B cell (primary cell): Measurements from ENCODE around the gene NDUFAB1. TPM values are rescaled to one million over a fixed set of nuclear protein-coding genes. Genes with fewer than 3 reads are reported as not detected.

ENCODE experiments used
- ATAC-seq: fragments of 200-7000 bp; cut with Tn5 transposase; one replicate; pipeline ENCODE4 v1.10.0; 2021; ENCODE audit warnings: low read depth, mild to moderate bottlenecking, moderate number of reproducible peaks, moderate library complexity
- CTCF ChIA-PET: fragments of 350-600 bp; sonication (Branson Sonifier 250); formaldehyde crosslinking; loops from one replicate; lab custom pipeline; 2021; ENCODE audit warnings: antibody characterized with exemption, inconsistent platforms; lab: Charles Lee
- POLR2A ChIA-PET: fragments of 350-600 bp; sonication (Branson Sonifier 250); formaldehyde crosslinking; loops from one replicate; lab custom pipeline; 2021; ENCODE audit warnings: antibody characterized with exemption; lab: Charles Lee
- DNase-seq: peaks from one replicate; pipeline ENCODE4 v3.0.0; 2013
- H2AFZ ChIP-seq: 2 replicates; pipeline ENCODE4 v1.6.1; 2012; ENCODE audit warnings: mild to moderate bottlenecking, low read depth, low read length; ENCODE audit not compliant: insufficient read depth, poor library complexity, severe bottlenecking
- H3K27ac ChIP-seq, 2 donors: 1 replicate in 1 of 2; 2 replicates in 1 of 2; pipeline ENCODE4 v1.5.1; 2012 to 2013; ENCODE audit warnings: low read length in 2 of 2, mild to moderate bottlenecking in 2 of 2, moderate library complexity in 1 of 2
- H3K27me3 ChIP-seq, 4 experiments: fragments of 200-600 bp in 1 of 4; sonication (generic) in 1 of 4; replicated peaks in 1 of 4; 1 replicate in 2 of 4; 2 replicates in 2 of 4; pipeline versions ENCODE4 v1.6.1 to v1.7.0; 2013 to 2016; ENCODE audit warnings: low read length in 3 of 4, mild to moderate bottlenecking in 2 of 4, mixed read lengths in 1 of 4, moderate library complexity in 1 of 4; ENCODE audit not compliant: insufficient read depth in 4 of 4, control insufficient read depth in 3 of 4; ENCODE audit errors: control extremely low read depth in 1 of 4
- H3K36me3 ChIP-seq, 2 experiments: replicated peaks in 1 of 2; 1 replicate in 1 of 2; 2 replicates in 1 of 2; pipeline versions ENCODE4 v1.6.1 to v1.7.1; 2013; ENCODE audit warnings: low read length in 1 of 2; ENCODE audit not compliant: insufficient read depth in 2 of 2, control insufficient read depth in 1 of 2; ENCODE audit errors: control extremely low read depth in 1 of 2, extremely low read depth in 1 of 2
- H3K4me1 ChIP-seq, 2 donors: fragments of 200-600 bp in 1 of 2; sonication (generic) in 1 of 2; 1 replicate in 1 of 2; 2 replicates in 1 of 2; pipeline versions ENCODE4 v1.5.1 to v1.6.1; 2013 to 2017; ENCODE audit warnings: low read length in 2 of 2; ENCODE audit not compliant: control insufficient read depth in 2 of 2, insufficient read depth in 2 of 2
- H3K4me2 ChIP-seq: replicated peaks from 2 replicates; pipeline ENCODE3; 2012; ENCODE audit warnings: mild to moderate bottlenecking, low read depth, low read length; ENCODE audit not compliant: poor library complexity, severe bottlenecking
- H3K4me3 ChIP-seq, 5 experiments: fragments of 200-600 bp in 1 of 5; sonication (generic) in 1 of 5; 1 replicate in 3 of 5; 2 replicates in 2 of 5; pipeline versions ENCODE4 v1.5.1 to v1.7.0; 2011 to 2016; ENCODE audit warnings: low read length in 4 of 5, mild to moderate bottlenecking in 4 of 5, low read depth in 2 of 5, control low read depth in 1 of 5, moderate library complexity in 1 of 5; ENCODE audit not compliant: insufficient read depth in 1 of 5; ENCODE audit errors: control extremely low read depth in 1 of 5, extremely low read depth in 1 of 5
- H3K79me2 ChIP-seq: fragments of 200-600 bp; sonication (generic); one replicate; pipeline ENCODE4 v1.6.0; 2016; ENCODE audit warnings: low read length; ENCODE audit not compliant: control insufficient read depth, insufficient read depth
- H3K9ac ChIP-seq: fragments of 200-600 bp; sonication (generic); 2 replicates; pipeline ENCODE4 v1.6.1; 2017; ENCODE audit warnings: mild to moderate bottlenecking, low read length, moderate library complexity
- H3K9me3 ChIP-seq, 3 donors: one replicate each; pipeline versions ENCODE4 v1.6.1 to v1.7.1; 2013; ENCODE audit warnings: low read length in 2 of 3; ENCODE audit not compliant: control insufficient read depth in 2 of 3, insufficient read depth in 1 of 3; ENCODE audit errors: control extremely low read depth in 1 of 3
- H4K20me1 ChIP-seq: 2 replicates; pipeline ENCODE4 v1.6.0; 2012; ENCODE audit warnings: mild to moderate bottlenecking, low read length; ENCODE audit not compliant: insufficient read depth, control insufficient read depth, poor library complexity, severe bottlenecking
- H3K27ac Mint-ChIP-seq: one replicate; pipeline ENCODE4 v1.8.0; 2021; ENCODE audit warnings: mixed read lengths
- H3K27me3 Mint-ChIP-seq: one replicate; pipeline ENCODE4 v1.8.0; 2021; ENCODE audit warnings: mixed read lengths
- H3K4me1 Mint-ChIP-seq: one replicate; pipeline ENCODE4 v1.8.0; 2021; ENCODE audit warnings: mixed read lengths
- H3K4me3 Mint-ChIP-seq: one replicate; pipeline ENCODE4 v1.8.0; 2021; ENCODE audit warnings: mixed read lengths
- H3K9me3 Mint-ChIP-seq: one replicate; pipeline ENCODE4 v1.8.0; 2022; ENCODE audit warnings: mixed read lengths; ENCODE audit not compliant: insufficient read depth
- CTCF ChIP-seq: fragments of 200-600 bp; IDR thresholded peaks from one replicate; pipeline ENCODE4 v1.8.0; 2022; ENCODE audit warnings: antibody characterized with exemption, mild to moderate bottlenecking
- EZH2 ChIP-seq: IDR thresholded peaks from 2 replicates; pipeline ENCODE4 v1.6.1; 2012; ENCODE audit warnings: borderline replicate concordance, low read depth, mild to moderate bottlenecking, moderate library complexity, low read length; ENCODE audit not compliant: insufficient read depth, poor library complexity, severe bottlenecking
- WGBS: methylation state at CpG from one replicate; pipeline ENCODE4 v1.1.5; 2013; ENCODE audit warnings: missing lambda C conversion rate; ENCODE audit not compliant: insufficient coverage; 5-methylcytosine and 5-hydroxymethylcytosine counted together
- intact Hi-C: fragments of 100-400 bp; cut with micrococcal nuclease; formaldehyde crosslinking; loops from one replicate; pipeline ENCODE4 v1.10.0; 2022
- polyA plus RNA-seq: library from polyadenylated mRNA; depleted of rRNA; stranded (reverse); fragments of >200 nt; gene quantifications from 2 replicates; pipeline ENCODE4 v1.2.3, GENCODE V29; 2012
- total RNA-seq, 2 donors: library from RNA; stranded (reverse); fragments of 120-200 nt in 1 of 2; gene quantifications; 1 replicate in 1 of 2; 2 replicates in 1 of 2; pipeline versions ENCODE4 v1.2.3 to v1.2.4, GENCODE V29; 2013 to 2022

The NDUFAB1 gene
- total and polyA plus RNA-seq, 2 donors (not counting 1 experiment from before 2014, with no cell fraction given) = 33.6 to 39.3 TPM

- H2AFZ ChIP-seq = no peak overlapping the region
- H3K4me2 ChIP-seq = no peak overlapping the region
- intact Hi-C loops = no loop called here
- no peaks in the 10 kb centered on the region for H4K20me1 ChIP-seq
- no peak for TF ChIP-seq EZH2
- TF ChIP-seq CTCF = no peak
- no peak overlapping the region for H3K4me3 Mint-ChIP-seq
- peaks cover 26% of the 10 kb centered on the region for H3K79me2 ChIP-seq
- no peaks in the 10 kb centered on the region for H3K27me3 Mint-ChIP-seq
- ATAC-seq (no peak), DNase-seq (no peak)
- WGBS = 100% methylated on average over 3 of the region's 11 CpGs
- H3K27ac Mint-ChIP-seq = no peak overlapping the region
- peaks cover 7 to 40% of the 10 kb centered on the region in 2 experiments for H3K36me3 ChIP-seq
- ChIA-PET POLR2A (no interaction called here), CTCF (interaction anchor here (0.6 to 1.2 kb wide), 5 partner anchors 10 to 1352 kb away, joined by 3 to 4 read pairs (median 3); no protein-coding TSS in a partner anchor)
- H3K4me1 Mint-ChIP-seq = no peaks in the 10 kb centered on the region
- no peaks in the 10 kb centered on the region for H3K4me1 ChIP-seq
- no peak overlapping the region for H3K9ac ChIP-seq
- no peaks in the 10 kb centered on the region for H3K27me3 ChIP-seq
- H3K9me3 Mint-ChIP-seq = no peaks in the 10 kb centered on the region
- H3K27ac ChIP-seq = no peak overlapping the region
- H3K9me3 ChIP-seq = no peaks in the 10 kb centered on the region
- no peak overlapping the region for H3K4me3 ChIP-seq
These were observed 55.9 kb downstream of the NDUFAB1 start for GRCh38 chr16:23539984-23540816.

- Mint-ChIP-seq H3K27me3 (no peaks in the 10 kb centered on the region), H3K9me3 (no peaks in the 10 kb centered on the region), H3K4me3 (no peak overlapping the region), H3K27ac (no peak overlapping the region), H3K4me1 (no peaks in the 10 kb centered on the region)
- H3K79me2 ChIP-seq = peaks cover 26% of the 10 kb centered on the region
- H3K36me3 ChIP-seq = peaks cover 6 to 42% of the 10 kb centered on the region in 2 experiments
- no peaks in the 10 kb centered on the region for H4K20me1 ChIP-seq
- H3K4me3 ChIP-seq = no peak overlapping the region
- H3K4me1 ChIP-seq = no peaks in the 10 kb centered on the region
- H3K9ac ChIP-seq = no peak overlapping the region
- ChIA-PET CTCF (interaction anchor here (0.7 to 1.2 kb wide), 3 partner anchors 9 to 38 kb away, joined by 3 read pairs; no protein-coding TSS in a partner anchor), POLR2A (no interaction called here)
- no peak overlapping the region for H2AFZ ChIP-seq
- ATAC-seq (no peak), DNase-seq (no peak)
- H3K27me3 ChIP-seq = no peaks in the 10 kb centered on the region
- no peak overlapping the region for H3K27ac ChIP-seq
- 60% methylated on average over 1 of the region's 1 CpG for WGBS
- intact Hi-C loops = no loop called here
- H3K9me3 ChIP-seq = no peaks in the 10 kb centered on the region
- no peak for TF ChIP-seq CTCF
- TF ChIP-seq EZH2 = no peak
- no peak overlapping the region for H3K4me2 ChIP-seq
These were observed 57.2 kb downstream of the NDUFAB1 start for GRCh38 chr16:23538919-23539278.
